Mesenchymal stem cell (in vitro differentiated cells and primary cell): ENCODE measurements around the gene NDUFAF8.

ENCODE experiments used
- DNase-seq: peaks from one replicate; pipeline ENCODE4 v3.0.0-alpha.2; 2013
- H2AFZ ChIP-seq: one replicate; pipeline ENCODE4 v1.6.1; 2013; ENCODE audit warnings: low read depth, mild to moderate bottlenecking, control low read depth, inconsistent platforms, low read length, moderate library complexity
- H2AK5ac ChIP-seq: 2 replicates; pipeline ENCODE4 v1.6.1; 2013; ENCODE audit warnings: low read length, moderate library complexity, mild to moderate bottlenecking, inconsistent platforms; ENCODE audit not compliant: severe bottlenecking
- H2BK120ac ChIP-seq: one replicate; pipeline ENCODE4 v1.6.1; 2013; ENCODE audit warnings: low read depth, mild to moderate bottlenecking, inconsistent platforms, low read length, moderate library complexity
- H2BK12ac ChIP-seq, 2 experiments: one replicate each; pipeline ENCODE4 v1.6.1; 2013; ENCODE audit warnings: inconsistent platforms in 2 of 2, low read length in 2 of 2, mild to moderate bottlenecking in 2 of 2, moderate library complexity in 2 of 2, control low read depth in 1 of 2
- H2BK15ac ChIP-seq: one replicate; pipeline ENCODE4 v1.6.1; 2013; ENCODE audit warnings: mild to moderate bottlenecking, low read depth, inconsistent platforms; ENCODE audit not compliant: poor library complexity, severe bottlenecking
- H2BK5ac ChIP-seq: 2 replicates; pipeline ENCODE4 v1.6.1; 2013; ENCODE audit warnings: low read depth, mild to moderate bottlenecking, low read length, control low read depth, inconsistent platforms; ENCODE audit not compliant: poor library complexity, severe bottlenecking
- H3K14ac ChIP-seq, 2 experiments: one replicate each; pipeline ENCODE4 v1.6.1; 2013; ENCODE audit warnings: inconsistent platforms in 2 of 2, low read length in 2 of 2, control low read depth in 1 of 2, mild to moderate bottlenecking in 1 of 2, moderate library complexity in 1 of 2
- H3K18ac ChIP-seq, 2 experiments: one replicate each; pipeline ENCODE4 v1.6.1; 2013; ENCODE audit warnings: inconsistent platforms in 2 of 2, low read length in 2 of 2, control low read depth in 1 of 2, low read depth in 1 of 2, mild to moderate bottlenecking in 1 of 2
- H3K23ac ChIP-seq, 2 experiments: one replicate each; pipeline ENCODE4 v1.6.1; 2013; ENCODE audit warnings: inconsistent platforms in 2 of 2, low read length in 2 of 2, mild to moderate bottlenecking in 2 of 2, moderate library complexity in 2 of 2, control low read depth in 1 of 2
- H3K27ac ChIP-seq: 2 replicates; pipeline ENCODE4 v1.5.1; 2013; ENCODE audit warnings: mild to moderate bottlenecking, moderate library complexity, low read length, control low read depth, inconsistent platforms; ENCODE audit not compliant: poor library complexity, severe bottlenecking
- H3K27me3 ChIP-seq, 2 experiments: 2 replicates each; pipeline versions ENCODE4 v1.6.1 to v1.7.0; 2013; ENCODE audit warnings: low read length in 2 of 2, mild to moderate bottlenecking in 2 of 2, moderate library complexity in 2 of 2, control low read depth in 1 of 2, inconsistent platforms in 1 of 2; ENCODE audit not compliant: control insufficient read depth in 1 of 2, insufficient read depth in 1 of 2
- H3K36me3 ChIP-seq, 2 experiments: 2 replicates each; pipeline versions ENCODE4 v1.6.1 to v1.7.0; 2013; ENCODE audit warnings: low read length in 2 of 2, control low read depth in 1 of 2, inconsistent platforms in 1 of 2, low read depth in 1 of 2, mild to moderate bottlenecking in 1 of 2; ENCODE audit not compliant: insufficient read depth in 2 of 2, control insufficient read depth in 1 of 2
- H3K4ac ChIP-seq, 2 experiments: one replicate each; pipeline ENCODE4 v1.6.1; 2013; ENCODE audit warnings: inconsistent platforms in 2 of 2, low read length in 2 of 2, mild to moderate bottlenecking in 2 of 2, moderate library complexity in 2 of 2, control low read depth in 1 of 2, low read depth in 1 of 2
- H3K4me1 ChIP-seq: 2 replicates; pipeline ENCODE4 v1.6.1; 2013; ENCODE audit warnings: low read depth, low read length, control low read depth; ENCODE audit not compliant: control insufficient read depth, insufficient read depth
- H3K4me2 ChIP-seq: 2 replicates; pipeline ENCODE4 v1.6.1; 2013; ENCODE audit warnings: low read length, mild to moderate bottlenecking, inconsistent platforms; ENCODE audit not compliant: poor library complexity, severe bottlenecking
- H3K4me3 ChIP-seq, 2 experiments: 2 replicates each; pipeline versions ENCODE4 v1.5.1 to v1.7.0; 2013; ENCODE audit warnings: low read length in 2 of 2, mild to moderate bottlenecking in 2 of 2, control low read depth in 1 of 2, low read depth in 1 of 2; ENCODE audit not compliant: insufficient read depth in 1 of 2
- H3K79me1 ChIP-seq: replicated peaks from 2 replicates; pipeline ENCODE4 v1.6.1; 2013; ENCODE audit warnings: mild to moderate bottlenecking, control low read depth, low read length, inconsistent platforms; ENCODE audit not compliant: poor library complexity, severe bottlenecking
- H3K9ac ChIP-seq: 2 replicates; pipeline ENCODE4 v1.7.0; 2013; ENCODE audit warnings: mild to moderate bottlenecking, low read length, moderate library complexity
- H3K9me3 ChIP-seq: 2 replicates; pipeline ENCODE4 v1.7.0; 2013; ENCODE audit warnings: mild to moderate bottlenecking, low read length; ENCODE audit not compliant: control insufficient read depth
- H4K8ac ChIP-seq: one replicate; pipeline ENCODE4 v1.6.1; 2013; ENCODE audit warnings: inconsistent platforms, mild to moderate bottlenecking, low read length, moderate library complexity
- H4K91ac ChIP-seq: one replicate; pipeline ENCODE4 v1.6.1; 2013; ENCODE audit warnings: mild to moderate bottlenecking, low read length, inconsistent platforms
- WGBS: methylation state at CpG from one replicate; pipeline ENCODE4 v1.1.7; 2013; ENCODE audit warnings: mixed read lengths; 5-methylcytosine and 5-hydroxymethylcytosine counted together

NDUFAF8 gene

GRCh38 chr17:81277946-81278693, 39.0 kb downstream of the NDUFAF8 start:
- DNase-seq = no peak
- WGBS = over 99% methylated on average over 20 of the region's 20 CpGs

GRCh38 chr17:81278831-81279230, 39.7 kb downstream of the NDUFAF8 start:
- Histone ChIP-seq H2BK5ac (no peak overlapping the region), H2AFZ (no peak overlapping the region), H2BK12ac (no peak overlapping the region), H2AK5ac (no peak overlapping the region), H3K27ac (no peak overlapping the region), H3K4me2 (no peak overlapping the region), H3K18ac (no peak overlapping the region), H3K9ac (no peak overlapping the region), H3K4ac (no peak overlapping the region), H3K4me1 (no peaks in the 10 kb centered on the region), H3K36me3 (peaks cover 66 to 95% of the 10 kb centered on the region in 2 experiments), H3K9me3 (no peaks in the 10 kb centered on the region), H4K91ac (no peak overlapping the region), H3K27me3 (no peaks in the 10 kb centered on the region), H2BK15ac (no peak overlapping the region), H3K79me1 (peaks cover 35% of the 10 kb centered on the region), H3K14ac (no peak overlapping the region), H3K23ac (no peak overlapping the region), H2BK120ac (no peak overlapping the region), H4K8ac (no peak overlapping the region), H3K4me3 (no peak overlapping the region)
- 97% methylated on average over 8 of the region's 8 CpGs for WGBS
- no peak for DNase-seq

More at GRCh38 chr17:81277946-81278693, 39.0 kb downstream of the NDUFAF8 start:
- H3K4ac ChIP-seq = no peak overlapping the region
- no peak overlapping the region for H3K27ac ChIP-seq
- no peak overlapping the region for H2BK120ac ChIP-seq
- H2BK5ac ChIP-seq = no peak overlapping the region
- no peak overlapping the region for H3K18ac ChIP-seq
- no peaks in the 10 kb centered on the region for H3K4me1 ChIP-seq
- H3K23ac ChIP-seq = no peak overlapping the region
- H3K4me3 ChIP-seq = no peak overlapping the region
- H3K14ac ChIP-seq = no peak overlapping the region
- H2AK5ac ChIP-seq = no peak overlapping the region
- peaks cover 33% of the 10 kb centered on the region for H3K79me1 ChIP-seq
- no peak overlapping the region for H4K91ac ChIP-seq
- H2BK12ac ChIP-seq = no peak overlapping the region
- no peaks in the 10 kb centered on the region for H3K27me3 ChIP-seq
- no peak overlapping the region for H3K9ac ChIP-seq
- H2BK15ac ChIP-seq = no peak overlapping the region
- no peak overlapping the region for H2AFZ ChIP-seq
- no peaks in the 10 kb centered on the region for H3K9me3 ChIP-seq
- H3K4me2 ChIP-seq = no peak overlapping the region
- H4K8ac ChIP-seq = no peak overlapping the region
- H3K36me3 ChIP-seq = peaks cover 71 to 96% of the 10 kb centered on the region in 2 experiments

- 98% methylated on average over 50 of the region's 50 CpGs for WGBS
- Histone ChIP-seq H3K36me3 (peaks cover 59 to 88% of the 10 kb centered on the region in 2 experiments), H3K18ac (no peak overlapping the region), H3K9me3 (no peaks in the 10 kb centered on the region), H3K4ac (no peak overlapping the region), H3K4me3 (no peak overlapping the region), H2AFZ (no peak overlapping the region), H3K4me1 (no peaks in the 10 kb centered on the region), H3K9ac (no peak overlapping the region), H3K79me1 (peaks cover 33% of the 10 kb centered on the region), H3K27me3 (no peaks in the 10 kb centered on the region), H2BK15ac (no peak overlapping the region), H2BK12ac (no peak overlapping the region), H3K27ac (no peak overlapping the region), H3K23ac (no peak overlapping the region), H2AK5ac (no peak overlapping the region), H4K91ac (no peak overlapping the region), H3K14ac (no peak overlapping the region), H2BK120ac (no peak overlapping the region), H3K4me2 (no peak overlapping the region), H2BK5ac (no peak overlapping the region), H4K8ac (no peak overlapping the region)
- no peak for DNase-seq
Measured at GRCh38 chr17:81279278-81280275, 40.5 kb downstream of the NDUFAF8 start.

- WGBS = 97% methylated on average over 19 of the region's 24 CpGs
- H3K4me1 ChIP-seq = no peaks in the 10 kb centered on the region
- no peak overlapping the region for H2BK120ac ChIP-seq
- H3K4ac ChIP-seq = no peak overlapping the region
- no peak overlapping the region for H2BK15ac ChIP-seq
- H3K18ac ChIP-seq = no peak overlapping the region
- H3K27me3 ChIP-seq = no peaks in the 10 kb centered on the region
- H3K23ac ChIP-seq = no peak overlapping the region
- H3K79me1 ChIP-seq = peaks cover 39% of the 10 kb centered on the region
- no peak overlapping the region for H3K27ac ChIP-seq
- no peak overlapping the region for H2BK12ac ChIP-seq
- no peak overlapping the region for H4K8ac ChIP-seq
- H2AK5ac ChIP-seq = no peak overlapping the region
- no peak overlapping the region for H3K4me2 ChIP-seq
- H3K36me3 ChIP-seq = peaks cover 53 to 86% of the 10 kb centered on the region in 2 experiments
- H3K4me3 ChIP-seq = no peak overlapping the region
- H3K14ac ChIP-seq = no peak overlapping the region
- DNase-seq = no peak
- no peaks in the 10 kb centered on the region for H3K9me3 ChIP-seq
- H3K9ac ChIP-seq = no peak overlapping the region
- no peak overlapping the region for H4K91ac ChIP-seq
- H2AFZ ChIP-seq = no peak overlapping the region
- no peak overlapping the region for H2BK5ac ChIP-seq
Measured at GRCh38 chr17:81280571-81280970, 41.5 kb downstream of the NDUFAF8 start.
